HG03280 (cell line): ENCODE measurements around the gene TRIM9.
"Not testable (repeated sequence)": the region's sequence is repeated elsewhere in the genome, so short reads cannot be mapped to it uniquely, and the experiment has no call there.

Experiments used
- ATAC-seq: cut with Tn5 transposase; IDR thresholded peaks from one replicate; pipeline ENCODE4 v1.9.1; 2021; ENCODE audit warnings: mild to moderate bottlenecking, moderate library complexity; ENCODE audit not compliant: unreplicated experiment

Gene TRIM9

GRCh38 chr14:51006324-51006723 is 88.6 kb downstream of the TRIM9 start:
- ATAC-seq = no peak

GRCh38 chr14:51004801-51005526 is 89.9 kb downstream of the TRIM9 start:
- ATAC-seq = no peak

DNA sequence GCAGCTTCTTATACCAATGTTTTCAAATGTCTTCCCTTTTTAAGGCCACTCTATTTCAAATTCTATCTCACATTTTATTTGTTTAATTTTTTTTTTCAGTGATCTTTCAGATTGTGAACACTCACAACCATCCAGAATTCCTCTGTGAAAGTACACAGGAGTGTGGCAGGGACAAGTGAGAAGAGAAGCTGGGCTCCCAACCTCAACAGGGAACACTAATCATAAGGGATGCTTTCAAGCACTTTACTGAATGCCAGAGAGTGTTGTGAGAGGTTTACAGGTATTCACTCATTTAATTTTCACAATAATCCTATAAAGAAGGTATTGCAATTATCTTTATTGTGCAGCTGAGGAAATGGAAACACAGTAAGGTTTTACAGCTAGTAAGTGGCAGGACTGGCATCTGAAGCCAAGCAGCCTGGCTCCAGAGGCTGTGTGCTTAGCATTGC is 90.5 kb downstream of the TRIM9 start:
- no peak for ATAC-seq

GRCh38 chr14:51002406-51002999 is 92.4 kb downstream of the TRIM9 start:
- ATAC-seq = no peak

GRCh38 chr14:51000566-51000965 is 94.3 kb downstream of the TRIM9 start:
- no peak for ATAC-seq

DNA sequence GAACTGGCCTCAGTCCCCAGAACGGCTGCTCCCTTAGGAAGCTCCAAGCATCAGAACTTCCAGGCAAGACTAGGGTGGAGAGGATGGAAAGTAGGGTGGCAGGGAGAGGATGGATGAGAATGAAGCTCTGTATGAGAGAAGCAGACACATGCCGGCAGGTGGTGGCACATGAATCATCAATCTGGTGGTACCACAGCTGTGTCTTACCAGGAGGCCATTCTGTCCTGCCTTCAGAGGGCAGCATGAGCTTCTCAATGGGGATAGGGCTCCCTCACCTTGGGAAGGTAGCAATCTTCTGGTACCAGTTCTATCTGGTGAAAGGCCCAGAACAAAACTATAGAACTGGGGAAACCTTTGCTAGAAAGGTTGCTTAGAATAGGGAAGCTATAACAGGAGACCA is 95.2 kb downstream of the TRIM9 start:
- ATAC-seq = no peak

DNA sequence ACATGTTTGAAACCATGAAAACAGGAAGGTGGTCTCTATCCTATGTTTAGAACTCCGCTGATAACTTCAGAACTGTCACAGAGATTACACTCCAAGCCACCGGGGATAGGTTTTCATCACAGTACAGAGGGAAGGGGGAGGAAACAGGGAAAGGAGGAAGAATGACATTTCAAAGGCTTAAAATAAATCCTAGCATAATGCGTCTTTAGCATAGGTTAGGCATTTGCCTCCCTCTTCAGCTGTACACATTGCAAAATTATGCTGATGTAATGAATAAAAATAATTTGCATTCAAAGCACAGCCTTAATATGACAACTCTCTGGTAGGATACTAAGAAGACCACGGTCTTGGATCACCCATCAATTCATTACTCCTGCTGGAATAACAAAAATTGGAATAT is 96.3 kb downstream of the TRIM9 start:
- ATAC-seq = no peak

DNA sequence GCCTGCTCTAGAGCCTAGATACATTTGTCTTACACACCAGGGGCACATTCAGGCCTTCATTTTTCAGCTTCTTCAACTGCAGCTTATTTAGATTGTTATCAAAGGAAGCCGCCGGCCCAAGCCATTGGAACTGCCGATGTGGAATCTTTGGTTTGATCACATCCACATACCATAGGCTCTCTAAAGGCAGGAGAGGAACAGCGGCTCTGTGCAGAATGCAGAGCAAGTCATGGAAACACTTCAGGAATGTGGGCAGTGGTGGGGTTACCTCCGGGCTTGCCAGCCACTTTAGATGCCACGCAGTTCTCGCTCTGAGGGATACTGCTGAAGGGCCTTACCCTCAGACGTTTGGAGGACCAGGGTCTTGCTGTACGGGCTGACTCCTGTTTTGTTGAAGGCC is 97.2 kb downstream of the TRIM9 start:
- no peak for ATAC-seq

- not testable (repeated sequence) for ATAC-seq
These were observed 100.7 kb downstream of the TRIM9 start for GRCh38 chr14:50994158-50994557.

DNA sequence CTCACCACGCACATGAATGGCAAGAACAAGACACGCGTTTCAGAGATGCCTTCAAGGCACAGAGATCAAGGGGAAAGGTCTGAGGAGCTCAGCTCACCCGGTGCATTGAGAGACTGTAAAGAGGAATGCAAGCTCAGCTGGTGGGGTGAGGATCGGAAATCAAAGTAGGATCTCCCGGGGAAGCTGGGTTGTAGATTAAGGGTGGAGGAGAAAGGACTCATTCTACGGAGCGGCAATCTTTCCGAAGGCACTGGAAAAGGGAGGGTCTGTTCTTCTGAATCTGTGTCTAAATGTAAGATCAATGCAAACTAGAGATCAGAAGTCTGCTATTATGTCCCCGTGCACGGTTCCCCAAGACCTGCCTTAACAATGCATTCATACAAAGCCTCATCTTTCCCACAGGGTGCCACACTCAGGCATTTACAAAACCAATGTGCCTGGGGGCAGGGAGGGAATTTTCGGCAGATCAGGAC is 109.0 kb downstream of the TRIM9 start:
- no peak for ATAC-seq

DNA sequence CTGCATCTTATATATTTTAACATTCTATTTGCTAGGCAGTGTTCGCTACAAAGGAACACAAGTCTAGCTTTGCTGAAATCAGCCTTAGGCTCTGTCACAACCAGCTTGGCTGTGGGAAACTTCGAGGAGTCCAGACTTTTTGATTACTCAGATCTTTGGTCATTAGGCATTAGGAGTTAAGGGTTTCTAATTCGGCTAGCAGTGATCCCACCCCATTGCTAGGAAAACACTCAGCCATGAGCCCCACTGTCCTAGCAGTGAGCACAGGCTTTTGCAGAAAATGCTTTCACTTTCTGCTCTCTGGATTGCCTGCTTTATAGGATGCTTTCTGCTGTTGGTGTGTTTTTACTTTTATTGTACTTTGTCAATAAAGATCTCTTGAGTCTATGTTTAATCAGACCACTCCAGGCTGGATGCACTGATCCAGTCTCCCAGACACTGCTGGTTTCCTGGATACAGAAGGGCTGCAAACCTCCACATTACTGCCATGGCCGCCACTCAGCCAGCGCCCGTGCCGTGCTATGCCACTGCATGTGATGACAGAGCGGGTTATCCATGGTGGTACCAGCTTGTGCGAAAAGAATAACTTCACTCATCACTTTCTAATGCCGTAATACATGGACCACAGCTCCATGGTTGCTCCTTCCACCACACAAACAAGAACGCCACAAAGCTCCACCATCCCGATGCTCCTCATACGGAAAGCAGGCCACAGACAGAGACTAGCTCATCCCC is 109.6 kb downstream of the TRIM9 start:
- ATAC-seq = no peak

DNA sequence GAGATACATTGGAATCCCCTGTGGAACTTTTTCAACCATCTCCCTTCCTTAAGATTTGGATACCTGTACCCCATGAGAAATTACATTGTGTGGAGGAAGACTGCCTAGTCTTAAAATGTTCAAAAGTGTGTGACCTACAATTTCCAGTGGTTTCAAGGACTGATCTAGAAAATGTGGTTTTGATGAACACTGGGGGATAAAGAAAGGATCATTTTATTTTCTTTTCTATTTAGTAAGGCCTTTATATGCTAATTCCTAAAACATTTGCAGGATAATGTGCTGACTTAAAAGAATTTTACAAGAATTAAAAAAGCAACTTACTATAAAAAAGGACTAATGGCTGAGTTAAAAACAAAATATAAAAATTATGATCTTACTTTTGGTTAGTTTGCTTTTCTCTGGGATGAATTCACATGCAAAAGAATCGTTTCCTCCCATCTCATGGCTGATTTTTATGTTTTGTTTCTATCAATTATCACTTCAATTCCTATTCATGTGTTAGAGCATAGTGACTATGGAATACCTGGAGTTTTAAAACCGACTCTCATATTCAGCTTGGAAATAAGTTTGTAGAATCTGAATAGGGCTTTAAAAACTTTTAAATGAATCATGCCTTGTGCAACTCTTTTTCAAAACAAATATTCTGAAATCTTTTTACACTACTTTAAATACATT is 110.7 kb downstream of the TRIM9 start:
- no peak for ATAC-seq

- ATAC-seq = no peak
These were observed 114.7 kb downstream of the TRIM9 start for GRCh38 chr14:50979941-50980850.

DNA sequence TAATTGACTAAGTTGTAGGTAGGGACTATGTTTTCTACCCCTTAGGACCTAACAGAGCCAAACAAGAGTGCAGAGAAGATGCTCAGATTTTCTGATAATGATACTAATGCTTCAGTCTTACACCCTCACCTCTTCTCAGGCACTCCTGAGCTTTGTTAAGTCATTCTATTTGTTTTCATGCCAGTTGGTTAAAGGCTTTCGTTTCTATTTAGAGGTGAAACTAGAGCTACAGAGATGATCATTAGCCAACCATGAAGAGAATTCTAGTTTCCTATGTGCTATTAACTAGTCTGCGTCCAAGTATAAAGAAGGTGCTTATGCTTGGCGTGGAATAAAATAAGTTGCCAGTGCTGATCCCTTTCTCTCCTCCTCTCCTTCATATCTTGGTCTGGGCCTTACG is 116.0 kb downstream of the TRIM9 start:
- ATAC-seq = peak; percentile 86

GRCh38 chr14:50978529-50978871 is 116.4 kb downstream of the TRIM9 start:
- ATAC-seq = no peak

DNA sequence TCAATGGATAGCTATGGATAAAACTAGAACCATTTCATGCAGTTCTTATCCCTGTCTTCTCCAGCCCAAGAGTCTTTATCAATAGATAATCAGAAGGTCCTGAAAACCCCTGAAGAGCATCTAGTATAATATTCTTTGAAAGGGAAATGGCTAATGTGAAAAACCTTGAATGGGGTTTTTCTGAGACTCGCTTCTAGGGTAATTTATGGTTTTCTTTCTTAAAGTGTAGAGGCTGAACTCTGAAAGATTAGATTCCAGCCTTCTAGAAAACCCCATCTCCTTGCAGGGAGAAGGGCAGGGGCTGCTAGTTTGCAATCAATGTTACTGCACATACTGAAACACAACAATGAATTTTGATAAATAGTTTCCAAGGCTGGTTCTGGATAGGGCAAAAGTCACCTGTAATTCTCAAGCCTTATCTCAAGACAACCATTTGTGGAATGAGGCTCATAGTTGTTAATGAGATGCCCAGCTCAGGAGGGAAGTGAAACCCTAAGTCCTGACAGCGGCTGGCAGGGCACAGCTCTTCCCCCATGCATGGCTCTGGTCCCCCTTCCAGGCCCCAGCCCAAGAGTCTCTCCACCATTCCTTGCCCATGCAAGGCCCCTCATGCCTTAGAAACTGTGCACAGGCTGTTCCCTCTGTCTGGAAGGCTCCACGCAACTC is 116.9 kb downstream of the TRIM9 start:
- no peak for ATAC-seq

DNA sequence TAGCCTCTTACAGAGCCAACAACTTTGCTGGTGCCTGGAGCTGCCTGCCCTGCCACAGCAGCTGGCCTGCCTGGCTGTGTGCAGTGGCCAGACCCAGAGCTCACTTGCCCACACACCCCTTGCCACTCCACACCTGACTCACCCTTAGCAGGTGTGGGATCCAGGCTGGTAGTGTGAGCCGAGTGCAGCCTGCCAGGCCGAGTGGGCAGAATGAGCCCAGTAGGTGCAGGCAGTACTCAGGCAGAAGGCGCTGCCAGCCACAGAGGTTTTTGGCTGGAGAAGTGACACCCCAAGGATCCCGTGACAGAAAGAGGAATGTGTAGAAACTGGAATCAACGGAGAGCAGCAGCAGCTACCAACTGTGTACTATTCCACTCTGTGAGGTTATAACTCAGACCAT is 120.8 kb downstream of the TRIM9 start:
- ATAC-seq = no peak

- ATAC-seq = no peak
These were observed 122.2 kb downstream of the TRIM9 start for GRCh38 chr14:50972734-50973133.

GRCh38 chr14:50970886-50971781 is 123.8 kb downstream of the TRIM9 start:
- no peak for ATAC-seq
